Measurements from ENCODE around the gene ADM2.

- no peak for TF ChIP-seq RBM22 (optimal IDR thresholded peaks at IDR 0.05; ENCODE audit: low read length)
- TF ChIP-seq RBFOX2 (IDR thresholded peaks at IDR 0.05; ENCODE audit: low read depth, low read length): no peak
- TF ChIP-seq, protein P1, sequence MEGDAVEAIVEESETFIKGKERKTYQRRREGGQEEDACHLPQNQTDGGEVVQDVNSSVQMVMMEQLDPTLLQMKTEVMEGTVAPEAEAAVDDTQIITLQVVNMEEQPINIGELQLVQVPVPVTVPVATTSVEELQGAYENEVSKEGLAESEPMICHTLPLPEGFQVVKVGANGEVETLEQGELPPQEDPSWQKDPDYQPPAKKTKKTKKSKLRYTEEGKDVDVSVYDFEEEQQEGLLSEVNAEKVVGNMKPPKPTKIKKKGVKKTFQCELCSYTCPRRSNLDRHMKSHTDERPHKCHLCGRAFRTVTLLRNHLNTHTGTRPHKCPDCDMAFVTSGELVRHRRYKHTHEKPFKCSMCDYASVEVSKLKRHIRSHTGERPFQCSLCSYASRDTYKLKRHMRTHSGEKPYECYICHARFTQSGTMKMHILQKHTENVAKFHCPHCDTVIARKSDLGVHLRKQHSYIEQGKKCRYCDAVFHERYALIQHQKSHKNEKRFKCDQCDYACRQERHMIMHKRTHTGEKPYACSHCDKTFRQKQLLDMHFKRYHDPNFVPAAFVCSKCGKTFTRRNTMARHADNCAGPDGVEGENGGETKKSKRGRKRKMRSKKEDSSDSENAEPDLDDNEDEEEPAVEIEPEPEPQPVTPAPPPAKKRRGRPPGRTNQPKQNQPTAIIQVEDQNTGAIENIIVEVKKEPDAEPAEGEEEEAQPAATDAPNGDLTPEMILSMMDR (CRISPR knock-in tag; IDR thresholded peaks at IDR 0.05): no peak
- TF ChIP-seq ZNF782 (CRISPR knock-in tag; IDR thresholded peaks at IDR 0.05; ENCODE audit: borderline replicate concordance): no peak
- TF ChIP-seq IRF9 (CRISPR knock-in tag; IDR thresholded peaks at IDR 0.05; ENCODE audit: borderline replicate concordance): no peak
Measured at GRCh38 chr22:50516068-50516467, 34.7 kb downstream of the ADM2 start.

Data from HepG2 (cell line).